NCI-H345 (cell line): Measurements from ENCODE around the gene RAD51B.
A peak's percentile ranks its signal among the peaks of the same experiment; 100 is the strongest.

ENCODE experiments used
- DNase-seq: peaks from one replicate; lab custom pipeline; 2025; lab: John Stamatoyannopoulos, UW

RAD51B gene

GRCh38 chr14:68234101-68234905 lies 414.7 kb downstream of the RAD51B start:
- peak; percentile 73 for DNase-seq

- no peak for DNase-seq
Observed at GRCh38 chr14:68235011-68235410, 415.4 kb downstream of the RAD51B start.

- no peak for DNase-seq
Observed at GRCh38 chr14:68236582-68237458, 417.2 kb downstream of the RAD51B start.

- no peak for DNase-seq
Observed at GRCh38 chr14:68238551-68238950, 419.0 kb downstream of the RAD51B start.

GRCh38 chr14:68238976-68239375 lies 419.4 kb downstream of the RAD51B start:
- no peak for DNase-seq

- DNase-seq: no peak
Observed at GRCh38 chr14:68239988-68240771, 420.6 kb downstream of the RAD51B start.

GRCh38 chr14:68241862-68242487 lies 422.4 kb downstream of the RAD51B start:
- no peak for DNase-seq

- DNase-seq: no peak
Observed at GRCh38 chr14:68243450-68244010, 424.0 kb downstream of the RAD51B start.

- no peak for DNase-seq
Observed at GRCh38 chr14:68244262-68244980, 424.8 kb downstream of the RAD51B start.

- no peak for DNase-seq
Observed at GRCh38 chr14:68245146-68246073, 425.8 kb downstream of the RAD51B start.

- no peak for DNase-seq
Observed at GRCh38 chr14:68246074-68246785, 426.7 kb downstream of the RAD51B start.

- no peak for DNase-seq
Observed at GRCh38 chr14:68246786-68247105, 427.2 kb downstream of the RAD51B start.

GRCh38 chr14:68247274-68247673 lies 427.7 kb downstream of the RAD51B start:
- DNase-seq: no peak

- DNase-seq: no peak
Observed at GRCh38 chr14:68247676-68248268, 428.2 kb downstream of the RAD51B start.

- peak; percentile 53 for DNase-seq
Observed at GRCh38 chr14:68248481-68249255, 429.1 kb downstream of the RAD51B start.

- DNase-seq: no peak
Observed at GRCh38 chr14:68249661-68250451, 430.3 kb downstream of the RAD51B start.
